ENCODE measurements around the gene PPM1D.

- TF ChIP-seq MAFK (IDR thresholded peaks at IDR 0.05; ENCODE audit: partially characterized antibody) = no peak
- no peak for TF ChIP-seq CTCF (IDR thresholded peaks at IDR 0.05)
- TF ChIP-seq RAD21 (conservative IDR thresholded peaks at IDR 0.05 in 1 of 2, IDR thresholded peaks at IDR 0.05 in 1 of 2) = peak in 1 of 2 experiments; percentile 14; a peak in 1 of 5 replicates
- TF ChIP-seq BHLHE40 (IDR thresholded peaks at IDR 0.05; ENCODE audit: low read depth, low read length) = no peak
- peak; percentile 78 for TF ChIP-seq POLR2A (IDR thresholded peaks at IDR 0.05; ENCODE audit: low read length)
- peak; percentile 79 for TF ChIP-seq MAX (IDR thresholded peaks at IDR 0.05)
Measured at GRCh38 chr17:60599620-60600489, at the start of gene PPM1D.

All from A549 (cell line).